HG03064 (cell line): ENCODE data around the gene PROK2.

ENCODE experiments used
- ATAC-seq: cut with Tn5 transposase; IDR thresholded peaks from one replicate; pipeline ENCODE4 v1.9.1; 2021; ENCODE audit warnings: low read depth; ENCODE audit not compliant: unreplicated experiment

PROK2 gene

GRCh38 chr3:71784914-71785531 is at the start of gene PROK2:
PROK2 (minus strand) TSS chr3:71785148; CDS start chr3:71785052, 96 bp downstream.
- no peak for ATAC-seq

- ATAC-seq = no peak
Observed at GRCh38 chr3:71831599-71831998, 46.7 kb upstream of the PROK2 start.

GRCh38 chr3:71825551-71826283 is 40.8 kb upstream of the PROK2 start:
- ATAC-seq = no peak

- no peak for ATAC-seq
Observed at GRCh38 chr3:71821116-71821515, 36.2 kb upstream of the PROK2 start.

GRCh38 chr3:71817262-71817661 is 32.3 kb upstream of the PROK2 start:
- ATAC-seq = no peak

- no peak for ATAC-seq
Observed at GRCh38 chr3:71816767-71817156, 31.8 kb upstream of the PROK2 start.

- no peak for ATAC-seq
Observed at GRCh38 chr3:71815340-71816067, 30.6 kb upstream of the PROK2 start.

- no peak for ATAC-seq
Observed at GRCh38 chr3:71813704-71814103, 28.8 kb upstream of the PROK2 start.

GRCh38 chr3:71813073-71813472 is 28.1 kb upstream of the PROK2 start:
- ATAC-seq = no peak

GRCh38 chr3:71810056-71810455 is 25.1 kb upstream of the PROK2 start:
- no peak for ATAC-seq

GRCh38 chr3:71809321-71810026 is 24.5 kb upstream of the PROK2 start:
- ATAC-seq = no peak

- no peak for ATAC-seq
Observed at GRCh38 chr3:71806736-71807135, 21.8 kb upstream of the PROK2 start.

GRCh38 chr3:71805691-71806090 is 20.7 kb upstream of the PROK2 start:
- no peak for ATAC-seq

- no peak for ATAC-seq
Observed at GRCh38 chr3:71805199-71805598, 20.3 kb upstream of the PROK2 start.

- ATAC-seq = no peak
Observed at GRCh38 chr3:71803248-71803647, 18.3 kb upstream of the PROK2 start.

GRCh38 chr3:71801986-71802385 is 17.0 kb upstream of the PROK2 start:
- ATAC-seq = no peak

- ATAC-seq = no peak
Observed at GRCh38 chr3:71800023-71800422, 15.1 kb upstream of the PROK2 start.

GRCh38 chr3:71797455-71797854 is 12.5 kb upstream of the PROK2 start:
- no peak for ATAC-seq

- no peak for ATAC-seq
Observed at GRCh38 chr3:71796290-71796689, 11.3 kb upstream of the PROK2 start.

GRCh38 chr3:71791634-71792033 is 6.7 kb upstream of the PROK2 start:
- no peak for ATAC-seq

GRCh38 chr3:71789922-71790321 is 5.0 kb upstream of the PROK2 start:
- ATAC-seq = no peak
